HS-5 (cell line): ENCODE data around the gene AMBRA1.

Source experiments
- DNase-seq: peaks from one replicate; pipeline ENCODE4 v3.0.0-alpha.2; 2012; ENCODE audit warnings: low read depth

The AMBRA1 gene

DNA sequence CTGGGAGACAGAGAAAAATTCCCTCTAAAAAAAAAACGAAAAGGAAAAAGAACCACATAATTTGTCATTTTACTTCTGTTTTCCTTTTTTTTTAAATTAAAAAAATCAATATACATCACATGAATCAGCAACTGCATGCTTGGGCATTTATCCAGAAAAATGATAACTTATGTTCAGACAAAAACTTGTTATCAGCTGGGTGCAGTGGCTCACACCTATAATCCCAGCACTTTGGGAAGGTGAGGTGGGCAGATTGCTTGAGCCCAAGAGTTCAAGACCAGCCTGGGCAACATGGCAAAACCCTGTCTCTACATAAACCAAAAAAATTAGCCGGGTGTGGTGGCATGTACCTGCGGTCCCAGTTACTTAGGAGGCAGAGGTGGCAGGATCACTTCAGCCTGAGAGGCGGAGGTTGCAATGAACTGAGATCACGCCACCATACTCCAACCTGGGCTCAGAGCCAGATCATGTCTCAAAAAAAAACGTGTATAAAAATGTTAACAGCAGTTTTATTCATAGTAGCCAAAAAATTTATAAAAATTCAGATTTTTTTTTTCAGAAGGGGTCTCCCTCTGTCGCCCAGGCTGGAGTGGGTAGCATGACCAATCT is 28.5 kb downstream of the AMBRA1 start:
- DNase-seq = no peak

- peak; percentile 60 for DNase-seq
Measured at GRCh38 chr11:46564459-46564858, 29.4 kb downstream of the AMBRA1 start.

DNA sequence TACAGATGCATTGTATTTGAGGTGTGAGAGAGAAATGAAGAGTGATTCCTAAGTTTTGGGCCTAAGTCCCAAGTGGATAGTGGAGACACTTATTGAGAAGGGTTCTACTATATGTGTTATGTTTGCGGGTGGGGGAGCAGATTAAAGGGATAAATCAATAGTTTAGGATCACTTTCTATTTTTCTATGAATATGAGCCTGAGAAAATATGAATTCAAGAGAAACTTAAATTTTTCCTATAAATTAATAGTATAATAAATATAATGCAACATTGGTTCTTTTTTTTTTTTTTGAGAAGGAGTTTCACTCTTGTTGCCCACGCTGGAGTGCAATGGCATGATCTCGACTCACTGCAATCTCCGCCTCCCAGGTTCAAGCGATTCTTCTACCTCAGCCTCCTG is 31.3 kb downstream of the AMBRA1 start:
- no peak for DNase-seq

DNA sequence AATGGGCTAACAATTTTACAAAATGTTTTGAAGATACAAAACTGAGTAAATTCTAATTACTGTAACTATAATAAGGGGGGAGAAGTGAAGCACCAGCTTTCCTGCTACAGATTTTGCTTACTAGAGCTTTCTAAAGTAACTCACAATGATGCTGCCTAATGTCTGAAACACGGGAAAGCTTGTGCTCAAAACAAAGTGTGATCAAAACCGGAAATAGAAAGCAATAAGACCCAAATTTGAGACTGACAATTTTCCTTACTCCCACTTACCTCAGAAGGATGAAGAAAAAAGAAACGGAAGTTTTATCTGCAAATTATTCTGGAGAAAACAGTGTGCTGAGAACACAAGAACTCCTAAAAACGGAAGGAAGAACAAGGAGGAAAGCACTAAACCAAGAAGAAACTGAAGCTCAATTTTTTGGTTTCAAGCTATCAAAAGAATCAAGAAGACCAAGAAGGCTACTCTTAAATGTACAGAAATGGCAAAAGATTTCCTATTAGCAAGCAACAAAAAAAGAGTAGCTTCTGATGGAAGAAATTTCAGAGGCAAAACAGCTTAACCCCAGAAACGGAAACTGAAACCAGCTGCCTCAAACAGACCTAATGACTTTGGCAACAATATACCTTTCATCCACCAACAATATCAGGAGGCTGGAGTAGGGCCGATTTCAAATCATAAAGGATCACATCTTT is 33.4 kb downstream of the AMBRA1 start:
- no peak for DNase-seq

DNA sequence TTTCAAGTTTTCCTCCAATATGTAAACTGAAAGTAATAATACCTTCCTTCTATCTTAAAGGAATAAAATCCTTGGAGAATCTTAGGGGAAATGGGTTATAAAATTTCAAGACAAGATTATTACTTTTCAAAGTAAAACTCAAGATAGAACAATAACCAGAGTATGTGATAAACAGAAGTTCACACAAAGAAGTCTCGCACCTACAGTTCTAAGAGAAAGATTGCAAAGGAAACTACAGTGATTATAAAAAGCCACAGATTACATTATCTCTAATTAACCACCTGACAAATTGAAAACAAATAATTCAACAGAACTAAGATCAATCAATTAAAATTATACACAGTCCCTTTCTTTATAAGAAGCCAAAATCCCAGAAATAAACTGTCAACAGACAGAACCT is 34.0 kb downstream of the AMBRA1 start:
- no peak for DNase-seq

- DNase-seq = no peak
Measured at GRCh38 chr11:46557684-46558151, 36.1 kb downstream of the AMBRA1 start.

DNA sequence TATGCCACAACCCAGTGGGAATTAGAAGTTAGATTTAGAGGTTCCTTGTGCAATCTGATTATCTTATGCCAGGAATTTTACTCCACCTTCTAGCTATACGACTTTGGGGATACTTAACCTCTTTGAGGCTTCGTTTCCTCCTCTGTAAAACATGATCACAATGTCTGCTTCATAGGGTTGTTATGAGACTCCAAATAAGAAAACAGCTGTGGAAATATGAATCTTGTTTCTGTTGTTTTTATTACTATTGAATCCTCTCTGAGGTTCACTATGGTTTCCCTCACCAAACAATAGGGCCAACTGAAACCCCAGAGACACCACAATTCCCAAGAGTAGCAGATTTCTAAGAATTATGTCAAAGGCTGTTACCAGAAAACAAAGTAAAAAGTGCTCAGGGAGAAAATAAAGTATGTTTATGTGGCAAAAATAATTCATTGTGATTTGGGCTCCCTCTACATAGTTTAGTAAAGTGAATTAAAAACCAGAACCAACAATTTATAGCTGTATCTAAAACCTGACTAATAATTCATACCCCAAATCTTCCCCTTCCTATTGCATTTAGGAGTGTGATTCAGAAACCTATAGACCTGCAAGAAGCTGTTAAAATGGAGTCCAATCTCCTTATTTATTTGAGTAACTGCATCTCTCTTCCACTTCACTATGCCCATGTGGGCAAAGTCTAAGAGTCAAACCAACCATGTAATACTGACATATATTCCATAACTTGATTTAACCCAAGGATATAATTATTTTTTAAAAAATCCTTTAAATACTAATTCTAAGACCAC is 38.4 kb downstream of the AMBRA1 start:
- DNase-seq = no peak

GRCh38 chr11:46554213-46555147 is 39.3 kb downstream of the AMBRA1 start:
- DNase-seq = peak; percentile 90

GRCh38 chr11:46553814-46554212 is 40.0 kb downstream of the AMBRA1 start:
- no peak for DNase-seq

DNA sequence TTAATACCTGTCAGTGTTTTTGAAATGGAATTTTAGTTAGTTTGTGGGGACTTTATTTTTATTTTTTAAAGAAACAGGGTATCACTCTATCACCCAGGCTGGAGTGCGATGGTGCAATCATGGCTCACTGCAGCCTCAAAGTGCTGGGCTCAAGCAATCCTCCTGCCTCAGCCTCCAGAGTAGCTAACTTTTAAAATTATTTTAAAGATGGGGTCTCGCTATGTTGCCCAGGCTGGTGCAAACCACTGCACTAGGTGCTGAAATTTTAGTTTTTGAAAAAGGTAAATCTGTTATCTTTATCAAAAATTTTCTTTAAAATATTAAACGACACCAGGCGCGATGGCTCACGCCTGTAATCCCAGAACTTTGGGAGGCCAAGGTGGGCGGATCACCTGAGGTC is 42.6 kb downstream of the AMBRA1 start:
- DNase-seq = no peak

- DNase-seq = no peak
Measured at GRCh38 chr11:46547579-46547978, 46.2 kb downstream of the AMBRA1 start.

DNA sequence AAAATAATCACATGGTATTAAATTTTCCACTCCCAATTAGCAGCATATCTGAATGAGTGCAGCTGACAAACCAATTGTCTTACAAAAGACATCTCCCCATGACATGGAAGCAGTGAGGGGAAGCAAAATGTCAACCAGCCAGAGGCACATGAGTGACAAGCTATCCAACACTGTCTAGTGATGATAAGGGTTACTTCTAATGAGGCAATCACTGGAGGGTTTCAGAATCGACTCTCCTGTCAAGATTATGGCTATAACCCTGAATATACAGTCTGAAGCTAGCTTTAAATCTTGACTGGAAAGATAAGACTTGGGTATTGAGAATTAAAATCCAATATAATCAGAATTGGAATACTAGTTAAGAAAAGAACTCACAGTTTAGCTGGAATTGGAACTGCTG is 50.3 kb downstream of the AMBRA1 start:
- DNase-seq = no peak

DNA sequence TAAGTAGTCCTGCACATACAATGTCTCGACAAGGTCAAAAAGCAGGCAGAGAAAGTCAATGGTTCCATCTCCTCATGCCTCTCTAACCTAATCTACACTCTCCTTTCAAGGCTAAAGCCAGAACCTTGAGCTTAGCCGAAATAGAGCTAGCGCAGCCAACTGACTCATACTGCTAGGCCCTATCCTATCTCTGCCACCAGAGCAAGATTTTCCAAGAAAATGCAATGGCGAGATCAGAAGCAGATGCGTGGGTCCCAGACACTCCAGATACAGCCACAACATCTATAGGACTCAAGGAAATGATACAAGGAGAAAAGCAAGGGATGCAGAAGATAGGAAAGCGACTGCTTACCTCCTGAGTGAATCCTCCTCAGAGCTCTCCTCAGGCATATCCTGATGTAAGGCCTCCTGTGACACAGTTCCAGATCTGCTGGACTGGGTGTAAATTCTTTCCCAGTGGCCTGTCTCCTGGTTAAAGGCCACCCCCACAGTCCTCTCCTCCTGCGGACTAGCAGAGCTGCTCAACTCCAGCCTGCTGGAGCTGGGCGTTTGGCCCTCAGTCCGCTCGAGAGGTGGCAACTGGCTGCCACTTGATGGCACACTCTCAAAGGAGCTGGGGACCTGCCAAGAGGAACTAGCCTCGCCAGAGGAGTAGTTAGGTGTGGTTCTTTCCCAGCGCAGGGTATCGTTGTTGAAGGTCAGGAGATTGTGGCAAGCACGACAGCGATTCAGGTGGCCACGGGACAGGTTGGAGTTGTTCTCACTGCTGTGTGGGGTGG is 52.0 kb downstream of the AMBRA1 start:
- DNase-seq = no peak

GRCh38 chr11:46540807-46541206 is 53.0 kb downstream of the AMBRA1 start:
- no peak for DNase-seq

GRCh38 chr11:46537537-46538295 is 56.1 kb downstream of the AMBRA1 start:
- no peak for DNase-seq

GRCh38 chr11:46537121-46537520 is 56.7 kb downstream of the AMBRA1 start:
- no peak for DNase-seq

DNA sequence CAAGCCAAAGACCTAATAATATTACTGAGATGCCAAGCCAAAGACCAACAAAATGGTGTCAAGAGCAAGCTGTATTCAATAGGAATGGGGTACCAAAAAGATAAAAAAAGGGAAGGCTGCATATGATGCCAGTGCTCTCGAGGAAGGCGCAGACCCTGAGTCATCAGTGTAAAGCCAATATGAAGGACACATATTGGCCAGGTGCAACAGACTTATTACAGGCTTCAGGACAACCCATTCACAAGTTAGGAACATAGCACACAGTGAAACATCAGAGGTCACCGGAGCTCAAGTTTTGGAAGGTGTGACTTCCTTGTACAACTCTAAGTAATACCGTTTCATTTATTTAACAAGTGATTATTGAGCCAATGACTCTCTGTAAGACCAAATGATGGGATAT is 58.1 kb downstream of the AMBRA1 start:
- DNase-seq = no peak

DNA sequence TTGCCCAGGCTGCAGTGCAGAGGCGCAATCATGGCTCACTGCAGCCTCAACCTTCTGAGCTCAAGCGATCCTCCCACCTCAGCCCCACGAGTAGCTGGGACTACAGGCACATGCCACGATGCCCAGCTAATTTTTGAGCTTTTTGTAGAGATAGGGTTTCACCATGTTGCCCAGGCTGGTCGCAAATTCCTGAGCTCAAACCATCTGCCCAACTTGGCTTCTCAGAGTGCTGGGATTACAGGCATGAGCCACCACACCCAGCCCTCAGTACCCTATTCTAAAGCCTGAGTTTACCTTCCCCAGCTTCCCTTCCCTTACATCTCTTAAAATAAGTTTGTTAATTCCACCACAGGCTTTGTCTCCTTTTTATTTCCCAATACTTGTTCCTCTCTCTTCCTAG is 59.1 kb downstream of the AMBRA1 start:
- DNase-seq = no peak

GRCh38 chr11:46533396-46534100 is 60.3 kb downstream of the AMBRA1 start:
- DNase-seq = no peak
